ENCODE data around the gene DEFB129. TPM values are rescaled to one million over a fixed set of nuclear protein-coding genes. Genes with fewer than 3 reads are reported as not detected.

The DEFB129 gene
- total and polyA plus RNA-seq, 9 of the 15 experiments (the other 6 are each of a cell fraction or from before 2014, with no cell fraction given), result not detected

GRCh38 chr20:266596-267562 is 39.8 kb downstream of the DEFB129 start (continued):
- 0 out of 2 replicates have a peak, but pooled peaks have one; percentile 63 for TF ChIP-seq NKRF (IDR thresholded peaks at IDR 0.05; ENCODE audit: borderline replicate concordance)
- TF ChIP-seq RUNX1 (IDR thresholded peaks at IDR 0.05; ENCODE audit: low read depth), result no peak
- no peak for TF ChIP-seq ZBTB26 (CRISPR knock-in tag; IDR thresholded peaks at IDR 0.05)
- TF ChIP-seq ZBTB1 (CRISPR knock-in tag; IDR thresholded peaks at IDR 0.05; ENCODE audit: borderline replicate concordance, low read depth), result peak; percentile 82
- no peak for TF ChIP-seq CBX1 (IDR thresholded peaks at IDR 0.05; ENCODE audit: low read depth)
- no peak for TF ChIP-seq GABPA (tag; conservative IDR thresholded peaks at IDR 0.05; ENCODE audit: low read depth)
- no peak for TF ChIP-seq ZNF347 (CRISPR knock-in tag; IDR thresholded peaks at IDR 0.05; ENCODE audit: low read depth)
- peak; percentile 76; the same call in 1 of the 2 replicates for TF ChIP-seq MTA3 (IDR thresholded peaks at IDR 0.05; ENCODE audit: borderline replicate concordance)
- peak; percentile 84 for TF ChIP-seq SMC3 (conservative IDR thresholded peaks at IDR 0.05; ENCODE audit: insufficient read depth, low read depth, low read length)
- peak; percentile 30; the same call in 1 of the 2 replicates for TF ChIP-seq MTA1 (IDR thresholded peaks at IDR 0.05; ENCODE audit: borderline replicate concordance)
- no peak for TF ChIP-seq ZBTB8A (IDR thresholded peaks at IDR 0.05; ENCODE audit: partially characterized antibody)
- no peak for TF ChIP-seq HDAC3 (IDR thresholded peaks at IDR 0.05; ENCODE audit: borderline replicate concordance, partially characterized antibody)
- peak; percentile 96 for TF ChIP-seq MAX (CRISPR knock-in tag; IDR thresholded peaks at IDR 0.05)
- TF ChIP-seq NFE2 (IDR thresholded peaks at IDR 0.05; ENCODE audit: low read depth), result no peak
- TF ChIP-seq E2F4 (CRISPR knock-in tag; IDR thresholded peaks at IDR 0.05; ENCODE audit: low read depth), result peak; percentile 74; the same call in 1 of the 2 replicates
- peak; percentile 94 for TF ChIP-seq E4F1 (CRISPR knock-in tag; IDR thresholded peaks at IDR 0.05; ENCODE audit: borderline replicate concordance)
- TF ChIP-seq ZC3H8 (IDR thresholded peaks at IDR 0.05), result no peak
- TF ChIP-seq HBP1 (CRISPR knock-in tag; IDR thresholded peaks at IDR 0.05), result no peak

Data from K562 (cell line).